Hepatic stellate cell (primary cell): ENCODE measurements around the gene ELANE.

Experiments
- DNase-seq: peaks from one replicate; pipeline ENCODE4 v3.0.0; 2011; ENCODE audit warnings: low spot score

ELANE gene

DNA sequence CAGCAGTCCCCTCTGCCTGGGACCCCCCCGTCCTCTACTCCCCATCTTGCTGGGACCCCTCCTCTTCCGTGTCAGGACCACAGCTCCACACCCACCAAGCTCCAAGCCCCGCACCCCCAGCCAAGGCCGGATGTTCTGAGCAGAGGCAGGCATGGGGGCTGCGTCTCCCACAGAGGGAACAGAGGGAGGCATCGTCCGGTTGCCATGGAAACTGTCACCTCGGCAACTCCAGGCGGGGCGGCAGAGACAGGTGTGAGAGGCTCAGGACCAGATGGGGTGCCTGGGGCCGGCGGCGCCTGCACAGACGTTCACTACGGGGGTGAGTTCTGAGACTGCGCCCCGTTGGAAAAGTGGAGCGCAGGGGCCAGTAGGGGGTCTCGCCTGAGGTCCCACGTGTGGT is 46.6 kb downstream of the ELANE start:
- DNase-seq, result no peak

DNA sequence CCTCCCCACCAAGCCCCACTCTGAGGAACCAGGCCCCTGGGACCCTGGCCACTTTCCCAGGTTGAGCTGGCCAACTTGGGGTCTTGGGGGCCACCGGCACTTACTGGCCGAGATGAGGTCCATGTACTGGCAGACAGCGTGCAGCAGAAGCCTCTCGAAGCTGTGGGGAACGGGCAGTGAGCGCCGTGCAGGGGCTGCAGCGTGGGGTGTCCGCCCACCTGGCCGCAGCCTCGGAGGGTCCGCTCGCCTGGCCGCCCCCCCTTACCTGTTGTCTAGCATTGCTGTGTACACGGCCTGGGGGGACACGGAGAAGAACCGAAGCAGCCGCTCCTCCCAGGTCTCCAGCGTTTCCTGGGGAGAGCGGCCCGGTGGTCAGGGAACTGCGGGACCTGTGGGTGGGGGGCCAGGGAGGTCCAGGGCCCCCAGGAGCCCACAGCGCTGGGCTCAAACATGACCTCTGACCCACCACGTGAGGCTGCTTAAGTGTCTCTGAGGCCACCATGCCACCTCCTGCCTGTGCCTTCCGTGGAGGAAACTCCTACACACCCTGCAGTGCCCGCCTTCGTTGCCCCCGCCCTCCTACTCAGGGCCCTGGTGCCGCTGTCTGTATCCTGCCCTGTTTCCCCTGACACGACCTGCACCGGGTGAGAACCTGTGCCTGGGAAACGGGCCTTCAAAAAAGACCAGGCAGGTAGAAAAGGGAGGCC is 47.4 kb downstream of the ELANE start:
- no peak for DNase-seq

DNA sequence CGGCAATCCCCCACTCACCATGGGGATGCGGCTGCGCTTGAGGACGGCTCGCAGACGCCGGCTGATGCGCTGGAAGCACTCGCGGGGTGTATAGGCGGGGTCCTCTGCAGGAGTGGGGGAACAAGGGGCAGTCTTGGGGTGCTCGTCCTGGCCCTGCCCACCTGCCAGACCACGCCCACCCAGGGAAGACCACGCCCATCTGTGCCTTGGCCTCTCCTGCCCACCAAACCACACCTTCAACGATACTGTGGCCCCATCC is 47.9 kb downstream of the ELANE start:
- DNase-seq, result no peak

- DNase-seq, result no peak
Measured at GRCh38 chr19:900302-901111, 48.4 kb downstream of the ELANE start.

DNA sequence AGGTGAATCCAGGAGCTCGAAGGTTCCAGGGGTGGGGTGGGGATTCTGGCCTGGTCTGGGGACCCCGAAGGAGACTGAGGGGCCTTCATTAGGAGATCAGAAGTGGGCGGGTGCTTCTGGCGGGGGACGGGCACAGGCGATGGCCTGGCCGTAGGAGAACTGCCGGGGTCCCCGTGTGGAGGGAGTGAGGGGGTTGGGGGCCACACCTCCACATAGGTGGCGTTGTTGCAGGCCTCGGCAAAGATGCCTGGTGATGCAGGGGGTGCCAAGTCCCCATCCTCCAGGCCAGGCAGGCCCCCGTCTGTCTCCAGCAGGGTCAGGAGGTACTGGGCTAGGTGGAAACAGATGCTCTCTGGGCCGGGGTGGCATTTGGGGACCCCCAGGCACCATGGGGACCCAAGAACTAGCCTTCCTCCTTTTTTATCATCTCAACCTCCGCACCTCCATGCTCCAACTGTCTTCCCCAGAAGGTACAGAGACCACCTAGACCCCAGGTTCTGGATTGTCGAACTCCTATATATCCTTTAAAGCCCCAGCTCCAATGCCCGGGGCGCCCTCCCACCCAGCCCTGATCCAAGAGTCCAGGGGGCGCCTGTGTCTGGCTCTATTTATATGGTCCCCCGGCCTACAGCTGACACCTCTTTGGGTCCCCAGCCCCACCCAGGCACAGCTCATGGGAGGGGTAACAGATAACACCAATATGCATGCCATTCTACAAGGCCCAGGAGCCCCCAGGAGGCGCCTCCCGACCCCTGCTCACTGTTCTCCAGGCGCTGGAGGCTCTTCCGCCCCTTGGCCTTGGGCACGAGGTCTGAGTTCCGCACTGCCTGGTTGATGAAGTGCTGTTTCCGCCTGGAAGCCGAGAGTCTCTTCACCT is 49.4 kb downstream of the ELANE start:
- DNase-seq, result no peak

- DNase-seq, result no peak
Measured at GRCh38 chr19:902093-902370, 49.9 kb downstream of the ELANE start.

DNA sequence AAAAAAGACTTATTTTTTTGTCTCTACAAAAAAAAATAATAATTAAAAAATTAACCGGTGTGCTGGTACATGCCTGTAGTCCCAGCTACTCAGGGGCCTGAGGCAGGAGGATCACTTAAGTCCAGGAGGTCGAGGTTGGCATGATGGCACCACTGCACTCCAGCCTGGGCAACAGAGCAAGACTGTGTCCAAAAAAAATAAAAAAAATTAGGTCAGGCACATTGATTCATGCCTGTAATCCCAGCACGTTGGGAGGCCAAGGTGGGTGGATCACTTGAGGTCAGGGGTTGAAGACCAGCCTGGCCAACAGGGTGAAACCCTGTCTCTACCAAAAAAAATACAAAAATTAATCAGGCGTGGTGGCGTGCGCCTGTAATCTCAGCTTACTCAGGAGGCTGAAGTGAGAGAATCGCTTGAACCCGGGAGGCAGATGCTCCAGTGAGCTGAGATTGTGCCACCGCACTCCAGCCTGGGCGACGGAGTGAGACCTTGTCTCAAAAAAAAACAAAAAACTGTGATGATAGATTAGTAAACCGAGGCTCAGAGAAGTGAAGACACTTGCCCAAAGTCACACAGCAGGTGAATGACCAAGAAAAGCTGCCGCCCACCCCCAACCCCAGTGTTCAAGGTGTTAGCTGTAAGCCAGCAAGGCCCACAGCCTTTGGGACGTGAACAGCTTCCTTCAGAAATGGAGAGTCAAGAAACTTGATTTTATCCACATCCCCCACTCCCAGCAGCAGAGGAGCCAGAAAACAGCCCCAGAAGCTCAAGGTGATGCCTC is 50.5 kb downstream of the ELANE start:
- DNase-seq, result no peak

DNA sequence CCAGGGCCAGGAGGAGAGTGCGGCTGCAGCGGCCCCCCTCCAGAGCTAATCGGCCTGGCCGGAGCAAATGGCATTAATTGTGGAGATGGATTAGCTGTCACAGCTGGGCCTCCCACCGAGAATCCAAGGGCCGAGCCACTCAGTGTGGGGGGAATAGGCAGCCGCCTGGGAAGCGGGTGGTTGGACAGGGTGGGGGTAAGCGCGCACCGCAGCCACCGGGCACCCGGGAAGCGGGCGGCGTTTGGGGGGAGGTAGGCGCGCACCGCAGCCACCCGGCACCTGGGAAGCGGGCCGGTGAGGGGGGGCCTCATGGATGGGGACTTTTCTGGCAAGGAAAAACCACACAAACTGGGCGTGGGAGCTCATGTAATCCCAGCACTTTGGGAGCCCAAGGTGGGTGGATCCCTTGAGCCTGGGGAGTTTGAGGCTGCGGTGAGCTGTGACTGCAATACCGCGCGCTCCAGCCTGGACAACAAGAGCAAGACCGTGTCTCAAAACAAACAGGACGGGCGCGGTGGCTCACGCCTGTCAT is 51.2 kb downstream of the ELANE start:
- DNase-seq, result no peak

DNA sequence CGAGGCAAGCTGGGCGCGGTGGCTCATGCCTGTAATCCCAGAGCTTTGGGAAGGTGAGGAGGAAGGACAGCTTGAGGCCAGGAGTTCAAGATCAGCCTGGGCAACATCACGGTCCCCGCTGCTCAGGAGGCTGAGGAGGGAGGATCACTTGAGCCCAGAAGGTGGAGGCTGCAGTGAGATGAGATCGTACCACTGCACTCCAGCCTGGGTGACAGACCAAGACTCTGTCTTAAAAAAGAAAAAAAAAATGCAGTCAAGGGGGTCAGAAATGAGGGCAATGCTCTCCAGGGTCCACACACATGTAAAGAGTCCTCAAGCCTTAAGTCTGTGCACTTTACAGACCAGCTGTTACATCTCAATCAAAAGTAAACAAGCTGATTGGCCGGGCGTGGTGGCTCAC is 52.4 kb downstream of the ELANE start:
- no peak for DNase-seq
